Measurements from ENCODE around the gene GSTA3.
A peak's percentile ranks its signal among the peaks of the same experiment; 100 is the strongest.

The GSTA3 gene

DNA sequence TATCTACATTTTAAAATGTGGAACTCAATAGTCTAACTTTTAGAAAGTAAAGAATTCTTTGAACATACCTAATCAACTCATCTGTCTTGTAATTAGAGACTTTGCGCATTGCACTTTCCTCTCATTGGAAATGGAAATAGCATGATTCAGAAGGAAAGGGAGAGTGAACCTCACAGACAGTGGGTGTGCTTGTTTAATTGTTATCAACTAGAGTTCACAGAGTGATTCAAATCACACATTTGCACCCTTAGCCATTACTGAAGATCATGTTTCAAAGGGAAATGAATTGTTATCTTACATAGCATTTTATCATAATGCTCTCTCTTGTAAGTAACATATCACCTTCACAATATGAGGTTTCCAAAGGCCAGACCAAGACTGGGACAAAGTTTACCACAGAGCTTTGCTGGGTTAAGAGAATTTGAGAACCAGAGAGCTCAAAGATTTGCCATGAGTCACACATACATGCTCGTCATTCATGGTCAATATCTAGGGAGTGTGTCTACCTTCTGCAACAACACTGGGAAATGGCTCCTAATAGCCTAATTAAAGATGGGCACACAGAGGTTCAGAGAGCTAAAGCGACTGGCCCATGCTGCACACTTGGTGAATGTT is 21.5 kb downstream of the GSTA3 start:
- ATAC-seq (ENCODE audit: insufficient read depth, low read depth) (no peak), DNase-seq (no peak)
- H3K9me3 ChIP-seq (ENCODE audit: insufficient read depth, low read length, severe bottlenecking): no peaks in the 10 kb centered on the region

DNA sequence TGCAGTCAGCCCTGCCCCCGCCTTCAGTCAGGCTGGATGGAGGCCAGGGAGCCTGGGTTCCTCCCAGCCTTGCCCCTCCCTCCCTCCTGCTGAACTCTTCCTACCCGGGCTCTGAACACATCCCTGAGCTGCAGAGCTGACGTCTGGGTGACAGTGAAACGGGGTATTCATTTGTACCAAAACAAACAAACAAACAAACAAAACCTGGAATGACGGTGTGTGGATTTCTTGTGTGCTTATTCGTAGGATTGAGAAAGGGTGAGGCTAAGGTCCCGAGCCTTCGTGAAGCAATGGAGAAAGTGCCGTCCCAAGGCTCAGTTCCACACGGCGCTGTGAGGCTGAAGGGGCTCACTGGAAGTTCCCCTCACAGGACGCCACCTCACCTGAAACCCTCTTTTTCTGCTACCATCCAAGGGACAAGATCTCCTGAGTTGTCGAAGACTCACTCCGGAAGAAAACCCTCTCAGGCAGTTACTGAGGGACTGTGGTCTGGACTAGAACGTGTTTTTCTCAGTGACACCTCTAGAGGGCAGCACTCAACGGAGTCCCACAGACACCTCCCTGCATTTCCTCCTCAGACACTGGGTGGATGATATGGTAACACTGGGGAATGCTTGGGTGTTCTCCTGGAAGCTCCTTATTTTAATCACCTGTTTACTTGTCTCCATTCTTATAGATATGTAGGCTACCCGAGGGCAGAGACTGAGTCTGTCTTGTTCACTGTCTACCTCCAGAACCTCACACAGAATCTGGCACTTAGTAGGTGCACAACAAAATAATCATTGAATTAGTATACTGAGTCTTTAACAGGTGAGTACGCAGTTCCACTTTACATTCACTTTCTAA is 27.3 kb downstream of the GSTA3 start:
- no peaks in the 10 kb centered on the region for H3K9me3 ChIP-seq (ENCODE audit: insufficient read depth, low read length, severe bottlenecking)
- no peaks in the 10 kb centered on the region for H3K27me3 ChIP-seq (ENCODE audit: insufficient read depth, low read length, poor library complexity)
- H2AFZ ChIP-seq (ENCODE audit: low read depth, low read length): peak overlapping the region; percentile 97
- peaks cover 8% of the 10 kb centered on the region; the same call in 1 of the 2 replicates for H3K4me1 ChIP-seq (ENCODE audit: insufficient read depth, low read length)
- TF ChIP-seq, protein P1, sequence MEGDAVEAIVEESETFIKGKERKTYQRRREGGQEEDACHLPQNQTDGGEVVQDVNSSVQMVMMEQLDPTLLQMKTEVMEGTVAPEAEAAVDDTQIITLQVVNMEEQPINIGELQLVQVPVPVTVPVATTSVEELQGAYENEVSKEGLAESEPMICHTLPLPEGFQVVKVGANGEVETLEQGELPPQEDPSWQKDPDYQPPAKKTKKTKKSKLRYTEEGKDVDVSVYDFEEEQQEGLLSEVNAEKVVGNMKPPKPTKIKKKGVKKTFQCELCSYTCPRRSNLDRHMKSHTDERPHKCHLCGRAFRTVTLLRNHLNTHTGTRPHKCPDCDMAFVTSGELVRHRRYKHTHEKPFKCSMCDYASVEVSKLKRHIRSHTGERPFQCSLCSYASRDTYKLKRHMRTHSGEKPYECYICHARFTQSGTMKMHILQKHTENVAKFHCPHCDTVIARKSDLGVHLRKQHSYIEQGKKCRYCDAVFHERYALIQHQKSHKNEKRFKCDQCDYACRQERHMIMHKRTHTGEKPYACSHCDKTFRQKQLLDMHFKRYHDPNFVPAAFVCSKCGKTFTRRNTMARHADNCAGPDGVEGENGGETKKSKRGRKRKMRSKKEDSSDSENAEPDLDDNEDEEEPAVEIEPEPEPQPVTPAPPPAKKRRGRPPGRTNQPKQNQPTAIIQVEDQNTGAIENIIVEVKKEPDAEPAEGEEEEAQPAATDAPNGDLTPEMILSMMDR (IDR thresholded peaks at IDR 0.05; ENCODE audit: borderline replicate concordance, extremely low read depth, low read length, poor library complexity, severe bottlenecking): peak; percentile 86
- TF ChIP-seq EZH2 (IDR thresholded peaks at IDR 0.05; ENCODE audit: borderline replicate concordance, low read depth, low read length, severe bottlenecking): no peak
- H3K4me3 ChIP-seq (ENCODE audit: low read depth in 1 of 2, low read length in 2 of 2): peak overlapping the region; percentile 14 to 68; a peak in 3 of 4 replicates
- no peaks in the 10 kb centered on the region for H4K20me1 ChIP-seq (ENCODE audit: insufficient read depth, low read length)
- H3K36me3 ChIP-seq (ENCODE audit: insufficient read depth, low read length): no peaks in the 10 kb centered on the region
- H3K27ac ChIP-seq (ENCODE audit: low read length): peak overlapping the region; percentile 68
- ATAC-seq (ENCODE audit: insufficient read depth, low read depth): peak; percentile 99
- peak; percentile 80 for DNase-seq
- peak overlapping the region; percentile 94 for H3K4me2 ChIP-seq (ENCODE audit: insufficient read depth, low read length)
- no peaks in the 10 kb centered on the region for H3K79me2 ChIP-seq (ENCODE audit: insufficient read depth, low read length)
- peak overlapping the region; percentile 51 for H3K9ac ChIP-seq (ENCODE audit: low read depth, low read length)

More for the DNA sequence above, 21.5 kb downstream of the GSTA3 start:
- no peaks in the 10 kb centered on the region for H3K36me3 ChIP-seq (ENCODE audit: insufficient read depth, low read length)
- H3K79me2 ChIP-seq (ENCODE audit: insufficient read depth, low read length): no peaks in the 10 kb centered on the region
- H3K9ac ChIP-seq (ENCODE audit: low read depth, low read length): no peak overlapping the region
- TF ChIP-seq EZH2 (IDR thresholded peaks at IDR 0.05; ENCODE audit: borderline replicate concordance, low read depth, low read length, severe bottlenecking): no peak
- TF ChIP-seq, protein P1 (IDR thresholded peaks at IDR 0.05; ENCODE audit: borderline replicate concordance, extremely low read depth, low read length, poor library complexity, severe bottlenecking): no peak
- H3K4me3 ChIP-seq (ENCODE audit: low read depth in 1 of 2, low read length in 2 of 2): no peak overlapping the region
- H3K4me2 ChIP-seq (ENCODE audit: insufficient read depth, low read length): no peak overlapping the region
- no peaks in the 10 kb centered on the region for H4K20me1 ChIP-seq (ENCODE audit: insufficient read depth, low read length)
- no peak overlapping the region for H2AFZ ChIP-seq (ENCODE audit: low read depth, low read length)
- peaks cover 3% of the 10 kb centered on the region for H3K27me3 ChIP-seq (ENCODE audit: insufficient read depth, low read length, poor library complexity)
- no peaks in the 10 kb centered on the region for H3K4me1 ChIP-seq (ENCODE audit: insufficient read depth, low read length)
- no peak overlapping the region for H3K27ac ChIP-seq (ENCODE audit: low read length)

DNA sequence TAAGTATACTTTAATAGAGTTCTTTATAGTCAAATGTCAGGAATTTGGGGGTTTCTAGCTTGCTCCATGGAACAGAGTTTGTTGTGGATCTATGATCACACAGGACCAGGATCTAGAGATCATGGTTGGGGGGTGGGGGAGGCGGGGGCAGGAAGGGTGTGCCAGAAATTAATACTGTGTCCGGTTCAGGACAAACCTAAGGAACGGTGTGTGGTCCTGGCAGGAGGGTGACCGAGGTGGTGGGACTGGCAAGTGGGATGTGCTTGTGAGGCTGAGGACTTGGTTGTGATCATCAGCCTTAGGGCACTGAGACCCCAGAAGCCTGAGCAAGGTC is 27.9 kb downstream of the GSTA3 start:
- H3K9me3 ChIP-seq (ENCODE audit: insufficient read depth, low read length, severe bottlenecking): no peaks in the 10 kb centered on the region
- H3K79me2 ChIP-seq (ENCODE audit: insufficient read depth, low read length): no peaks in the 10 kb centered on the region
- TF ChIP-seq, protein P1 (IDR thresholded peaks at IDR 0.05; ENCODE audit: borderline replicate concordance, extremely low read depth, low read length, poor library complexity, severe bottlenecking): no peak
- TF ChIP-seq EZH2 (IDR thresholded peaks at IDR 0.05; ENCODE audit: borderline replicate concordance, low read depth, low read length, severe bottlenecking): no peak
- peak overlapping the region in 1 of 2 experiments; percentile 68; a peak in 2 of 4 replicates for H3K4me3 ChIP-seq (ENCODE audit: low read depth in 1 of 2, low read length in 2 of 2)
- ATAC-seq (ENCODE audit: insufficient read depth, low read depth) (no peak), DNase-seq (no peak)
- H3K36me3 ChIP-seq (ENCODE audit: insufficient read depth, low read length): no peaks in the 10 kb centered on the region
- no peaks in the 10 kb centered on the region for H3K27me3 ChIP-seq (ENCODE audit: insufficient read depth, low read length, poor library complexity)
- peak overlapping the region; percentile 97 for H2AFZ ChIP-seq (ENCODE audit: low read depth, low read length)
- peaks cover 8% of the 10 kb centered on the region; the same call in 1 of the 2 replicates for H3K4me1 ChIP-seq (ENCODE audit: insufficient read depth, low read length)
- H3K9ac ChIP-seq (ENCODE audit: low read depth, low read length): peak overlapping the region; percentile 51; the same call in 1 of the 2 replicates
- no peak overlapping the region for H3K27ac ChIP-seq (ENCODE audit: low read length)
- H3K4me2 ChIP-seq (ENCODE audit: insufficient read depth, low read length): peak overlapping the region; percentile 94
- H4K20me1 ChIP-seq (ENCODE audit: insufficient read depth, low read length): no peaks in the 10 kb centered on the region
